GM21737 (cell line): ENCODE data around the gene PRIM2.
"Not testable (repeated sequence)": the region's sequence is repeated elsewhere in the genome, so short reads cannot be mapped to it uniquely, and the experiment has no call there.

Experiments used
- ATAC-seq: cut with Tn5 transposase; IDR thresholded peaks from one replicate; pipeline ENCODE4 v1.9.1; 2021; ENCODE audit warnings: mild to moderate bottlenecking, moderate library complexity; ENCODE audit not compliant: unreplicated experiment

PRIM2 gene

GRCh38 chr6:57317060-57317943 lies at the start of gene PRIM2:
PRIM2 (plus strand) TSS chr6:57317630; CDS start chr6:57318446, 816 bp downstream.
- ATAC-seq = peak; percentile 84

DNA sequence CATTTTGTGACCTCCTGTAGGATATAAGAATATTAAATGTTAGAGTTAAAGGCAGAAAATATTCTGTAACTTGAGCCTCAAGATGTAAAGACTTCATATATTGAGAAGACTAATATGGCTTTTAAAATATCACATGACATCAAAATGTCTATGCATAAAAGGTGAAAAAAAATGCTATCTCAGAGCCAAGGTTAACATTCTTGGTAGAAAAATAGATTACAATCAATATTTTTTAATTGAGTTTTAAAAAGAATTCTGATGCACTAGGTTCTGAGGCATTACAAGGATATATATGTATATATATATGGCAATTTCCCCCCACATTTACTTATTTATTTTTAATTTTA lies 49.2 kb upstream of the PRIM2 start:
- no peak for ATAC-seq

- ATAC-seq = not testable (repeated sequence)
Observed at GRCh38 chr6:57274113-57274824, 43.2 kb upstream of the PRIM2 start.

- no peak for ATAC-seq
Observed at GRCh38 chr6:57275384-57275783, 42.0 kb upstream of the PRIM2 start.

- ATAC-seq = no peak
Observed at GRCh38 chr6:57276946-57277345, 40.5 kb upstream of the PRIM2 start.

DNA sequence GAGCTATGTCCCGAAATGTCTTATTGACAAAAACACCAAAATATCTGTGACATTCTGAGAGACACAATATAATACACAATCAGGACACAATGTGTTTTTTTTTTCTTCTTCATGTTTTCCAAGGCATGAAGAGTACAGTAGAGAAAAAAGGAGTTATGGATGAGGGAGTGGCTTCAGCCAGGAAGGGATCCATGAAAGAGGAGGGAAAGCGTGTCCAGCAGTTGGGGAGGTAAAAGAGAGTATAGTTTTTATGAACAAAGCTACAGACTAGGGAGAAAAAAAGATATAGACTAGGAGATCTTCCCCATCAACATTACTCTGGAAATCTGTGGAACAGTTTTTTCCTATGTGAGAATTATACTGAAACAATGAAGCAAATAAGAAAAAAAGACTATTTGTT lies 38.9 kb upstream of the PRIM2 start:
- no peak for ATAC-seq

GRCh38 chr6:57279013-57279412 lies 38.4 kb upstream of the PRIM2 start:
- no peak for ATAC-seq

DNA sequence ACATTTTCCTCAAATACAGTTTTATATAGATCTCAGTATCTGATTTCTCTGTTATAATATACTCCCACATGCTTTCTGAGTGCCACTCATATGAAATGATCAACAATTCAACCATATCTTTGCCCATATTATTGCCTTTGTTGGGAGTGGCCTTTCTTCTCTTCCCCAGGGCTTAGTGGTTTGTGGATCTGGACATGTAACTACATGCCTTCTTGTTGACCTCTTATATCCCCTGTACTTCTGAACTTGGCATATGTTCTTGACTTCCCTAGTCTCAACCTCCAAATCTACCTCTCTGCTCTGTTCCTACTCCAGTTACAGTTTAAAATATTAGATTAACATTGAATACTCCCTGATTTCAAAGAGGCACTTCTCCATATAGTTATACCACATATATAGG lies 34.3 kb upstream of the PRIM2 start:
- no peak for ATAC-seq

DNA sequence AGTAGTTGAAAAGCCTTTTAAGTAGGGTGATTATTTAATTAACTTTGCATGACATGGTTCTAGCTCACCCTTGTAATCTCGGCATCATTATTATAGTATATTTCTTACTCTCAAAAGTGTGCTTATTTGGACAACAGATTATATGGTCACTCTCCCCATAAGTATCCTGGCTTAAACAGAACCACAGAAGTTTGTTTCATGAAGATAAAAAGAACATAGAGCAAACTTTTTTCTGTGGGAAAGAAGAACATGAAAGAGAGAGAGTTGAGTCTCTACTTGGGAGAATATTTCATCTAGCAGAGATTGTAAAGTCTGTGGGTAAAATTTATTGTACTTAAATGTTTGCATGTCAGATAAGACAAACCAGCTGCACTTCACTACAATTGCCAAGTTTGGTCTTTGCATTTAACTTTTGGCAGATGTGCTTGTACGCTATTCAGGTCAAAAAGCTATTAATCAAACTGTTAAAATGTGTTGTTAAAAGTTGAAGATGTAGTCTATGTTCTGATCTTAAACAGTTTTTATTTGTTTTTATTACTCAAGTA lies 33.4 kb upstream of the PRIM2 start:
- ATAC-seq = no peak

- ATAC-seq = not testable (repeated sequence)
Observed at GRCh38 chr6:57288136-57288535, 29.3 kb upstream of the PRIM2 start.

GRCh38 chr6:57293472-57293871 lies 24.0 kb upstream of the PRIM2 start:
- ATAC-seq = not testable (repeated sequence)

DNA sequence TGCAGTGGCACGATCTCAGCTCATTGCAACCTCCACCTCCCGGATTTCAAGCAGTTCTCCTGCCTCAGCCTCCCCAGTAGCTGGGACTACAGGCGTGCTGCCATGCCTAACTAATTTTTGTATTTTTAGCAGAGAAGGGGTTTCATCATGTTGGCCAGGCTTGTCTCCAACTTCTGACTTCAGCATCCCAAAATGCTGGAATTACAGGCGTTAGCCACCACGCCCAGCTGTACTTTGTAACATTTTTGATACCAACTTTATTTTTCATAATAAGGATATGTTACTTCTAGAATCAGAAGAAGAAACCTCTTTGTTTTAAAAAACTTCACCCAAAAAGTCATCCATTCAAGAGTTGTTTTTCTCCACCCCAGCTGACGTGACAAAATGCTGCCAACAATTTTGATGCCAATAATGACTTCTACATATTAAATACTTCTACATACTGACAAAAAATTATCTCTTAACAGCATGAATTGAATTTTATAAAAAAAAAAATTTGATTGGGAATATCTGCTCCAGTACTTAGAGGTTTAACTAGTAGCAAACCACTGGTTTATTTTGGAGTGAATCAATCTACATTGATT lies 22.5 kb upstream of the PRIM2 start:
- ATAC-seq = no peak

DNA sequence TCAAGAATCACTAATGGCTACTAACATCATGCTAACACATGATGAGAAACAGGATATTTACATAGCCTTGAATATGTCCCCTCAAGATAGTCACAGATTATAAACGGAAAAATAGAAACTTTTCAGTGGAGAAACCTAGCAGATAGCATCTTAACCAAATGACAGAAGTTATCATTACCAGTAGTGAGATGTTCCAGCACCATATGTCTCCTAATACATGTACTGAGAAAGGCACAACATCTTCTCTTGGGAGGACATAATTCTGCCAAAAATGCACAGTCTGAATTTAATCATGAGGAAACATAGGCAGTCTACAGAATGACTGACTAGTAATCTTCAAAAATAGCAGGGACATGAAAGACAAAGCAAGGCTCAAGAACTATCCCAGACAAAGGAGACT lies 19.9 kb upstream of the PRIM2 start:
- ATAC-seq = no peak

DNA sequence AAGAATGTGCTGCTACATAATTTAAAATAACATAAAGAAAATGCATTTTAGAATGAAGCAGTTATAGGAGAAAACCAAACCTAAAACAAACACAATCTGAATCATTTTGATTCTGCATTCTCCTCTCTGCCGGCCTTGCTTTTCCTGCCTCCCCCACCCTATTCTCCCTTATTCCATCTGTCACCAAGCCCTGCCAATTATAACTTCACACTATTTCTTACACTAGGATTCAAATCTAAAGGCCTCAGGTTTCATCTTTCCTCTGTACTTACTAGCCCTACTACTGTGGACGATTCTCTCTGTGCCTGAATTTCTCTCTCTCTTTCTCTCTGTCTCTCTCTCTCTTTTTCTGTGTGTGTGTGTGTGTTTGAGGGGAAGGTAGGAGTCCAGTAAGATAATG lies 18.7 kb upstream of the PRIM2 start:
- ATAC-seq = no peak

DNA sequence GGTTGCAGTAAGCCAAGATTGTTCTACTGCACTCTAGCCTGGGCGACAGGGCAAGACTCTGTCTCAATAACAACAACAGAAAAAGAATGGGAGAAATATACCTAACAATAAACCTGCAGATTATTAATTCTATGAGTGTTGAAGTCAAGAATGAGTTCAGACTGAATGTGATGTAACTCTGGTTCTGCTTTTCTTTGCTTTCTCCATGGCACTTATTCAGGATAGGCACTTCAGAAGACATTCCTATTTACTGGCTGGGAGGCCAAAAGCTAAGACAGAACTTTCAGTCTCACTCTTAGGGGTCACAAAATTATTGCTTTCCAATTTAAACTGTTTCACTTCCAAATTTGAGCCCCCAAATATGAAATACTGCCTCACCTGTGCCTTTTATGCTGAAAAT lies 15.7 kb upstream of the PRIM2 start:
- ATAC-seq = no peak

DNA sequence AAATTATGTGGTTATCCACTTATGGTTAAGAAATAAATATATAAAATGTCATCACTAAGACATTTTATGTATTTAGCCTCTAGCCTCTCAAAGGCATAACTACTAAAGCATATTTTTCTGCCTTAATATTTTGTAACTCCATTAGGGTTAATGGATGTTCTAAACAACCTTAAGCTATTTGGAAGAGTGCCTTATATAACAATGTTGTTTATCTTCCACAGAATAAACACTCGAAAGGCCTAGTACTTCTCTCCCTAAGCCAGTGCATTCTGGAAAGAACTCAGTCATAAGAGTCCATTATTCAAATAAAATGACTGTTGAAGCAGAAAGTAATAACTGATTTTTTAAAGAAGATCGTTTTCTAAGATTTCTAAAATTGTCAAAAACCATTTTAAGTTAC lies 15.0 kb upstream of the PRIM2 start:
- no peak for ATAC-seq

GRCh38 chr6:57303931-57304681 lies 13.3 kb upstream of the PRIM2 start:
- no peak for ATAC-seq

- no peak for ATAC-seq
Observed at GRCh38 chr6:57305107-57305506, 12.3 kb upstream of the PRIM2 start.

- no peak for ATAC-seq
Observed at GRCh38 chr6:57305761-57306160, 11.7 kb upstream of the PRIM2 start.

DNA sequence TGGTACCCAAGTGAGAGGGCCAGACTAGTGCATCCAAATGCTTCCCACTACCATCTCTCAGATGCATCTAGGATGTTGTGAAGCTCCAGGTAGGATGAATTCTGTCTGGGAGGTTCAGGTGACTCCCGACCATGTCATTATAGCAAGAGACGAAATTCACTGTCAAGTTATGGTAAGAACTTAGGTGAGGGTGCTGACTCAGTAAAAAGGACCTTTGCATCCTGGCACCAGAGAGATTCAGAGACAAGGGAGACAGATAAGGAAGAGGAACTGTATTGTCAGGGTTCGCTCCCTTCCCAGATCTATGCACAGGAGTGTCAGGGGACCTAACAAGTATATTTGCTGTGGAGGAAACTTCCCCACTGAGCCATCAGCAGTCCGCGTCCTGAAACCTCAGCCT lies 11.2 kb upstream of the PRIM2 start:
- no peak for ATAC-seq

- no peak for ATAC-seq
Observed at GRCh38 chr6:57307850-57308249, 9.6 kb upstream of the PRIM2 start.
